Measurements from ENCODE around the gene B4GALNT2.

B4GALNT2 gene

DNA sequence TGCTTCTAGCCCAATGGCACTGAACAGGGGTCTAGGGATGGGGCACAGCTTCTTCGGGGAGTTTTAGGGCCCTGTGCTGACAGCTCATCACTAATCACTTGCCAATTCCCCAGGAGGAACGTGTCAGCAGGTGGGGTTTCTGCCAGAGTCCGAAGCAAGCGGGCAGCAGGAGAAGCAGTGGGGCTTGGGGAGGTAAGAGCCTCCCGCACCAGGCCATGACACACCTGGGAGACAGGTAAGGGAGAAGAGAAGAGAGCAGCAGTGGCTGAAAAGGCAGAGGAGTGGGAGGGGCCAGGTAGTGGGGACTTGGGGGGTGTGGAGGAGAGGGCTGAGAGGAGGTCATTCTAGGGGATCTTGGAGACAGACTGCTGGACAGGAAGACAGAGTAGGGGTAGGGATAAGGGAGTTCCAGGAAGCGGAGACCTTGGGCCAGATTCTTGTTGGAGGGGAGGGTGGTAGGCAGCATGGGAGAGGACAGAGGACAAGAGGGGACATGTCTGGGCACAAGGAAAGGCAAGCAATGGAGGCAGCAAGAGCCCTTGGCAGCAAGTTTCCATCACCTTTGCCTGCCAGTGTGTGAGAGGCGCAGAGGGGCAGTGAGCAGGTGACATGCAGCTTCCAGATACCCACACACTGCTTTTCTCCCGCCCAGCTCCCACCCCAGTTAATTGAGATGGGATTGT lies 93.1 kb downstream of the B4GALNT2 start:
- no peak for ATAC-seq
- no peak for TF ChIP-seq GLIS3 (CRISPR knock-in tag; IDR thresholded peaks at IDR 0.05)
- no peak for TF ChIP-seq SNAI2 (CRISPR knock-in tag; IDR thresholded peaks at IDR 0.05)
- no peak for TF ChIP-seq OSR1 (CRISPR knock-in tag; IDR thresholded peaks at IDR 0.05)
